ENCODE data around the gene GRM7.

- TF ChIP-seq POLR2A (IDR thresholded peaks at IDR 0.05; ENCODE audit: low read depth, low read length) (no peak), CTCF (conservative IDR thresholded peaks at IDR 0.05; ENCODE audit: low read depth, low read length) (no peak), MXI1 (IDR thresholded peaks at IDR 0.05; ENCODE audit: borderline replicate concordance, low read depth, low read length) (no peak), ELK1 (IDR thresholded peaks at IDR 0.05; ENCODE audit: borderline replicate concordance, low read depth, low read length) (no peak), RFX5 (IDR thresholded peaks at IDR 0.05; ENCODE audit: low read depth, low read length) (no peak), CEBPB (IDR thresholded peaks at IDR 0.05; ENCODE audit: low read depth, low read length) (no peak), USF2 (IDR thresholded peaks at IDR 0.05; ENCODE audit: low read depth, low read length) (no peak)
Measured at GRCh38 chr3:7000501-7000900, 139.6 kb downstream of the GRM7 start.

Data from IMR-90 (cell line).